ENCODE measurements around the gene ZNF664.

GRCh38 chr12:123924539-123924938 lies 48.5 kb upstream of the ZNF664 start:
- TF ChIP-seq ZNF274 (IDR thresholded peaks at IDR 0.05; ENCODE audit: low read depth, low read length) (no peak), CTCF (IDR thresholded peaks at IDR 0.05 in 2 of 3, conservative IDR thresholded peaks at IDR 0.05 in 1 of 3; ENCODE audit: borderline replicate concordance in 1 of 3, insufficient read depth in 1 of 3, low read depth in 2 of 3, low read length in 2 of 3) (no peak), EZH2phosphoT487 (IDR thresholded peaks at IDR 0.05; ENCODE audit: borderline replicate concordance) (no peak), SP1 (IDR thresholded peaks at IDR 0.05; ENCODE audit: low read depth) (no peak), REST (IDR thresholded peaks at IDR 0.05; ENCODE audit: low read depth) (no peak)

Data from HCT116 (cell line).